ENCODE data around the gene AKR1B1.

Gene AKR1B1

GRCh38 chr7:134419085-134419484, 39.8 kb downstream of the AKR1B1 start:
- no peak for DNase-seq (ENCODE audit: low read depth in 2 of 2)

GRCh38 chr7:134415700-134416099, 43.2 kb downstream of the AKR1B1 start:
- DNase-seq (ENCODE audit: low read depth in 2 of 2), result no peak

- DNase-seq (ENCODE audit: low read depth in 2 of 2), result no peak
These were observed 44.8 kb downstream of the AKR1B1 start for GRCh38 chr7:134414109-134414508.

GRCh38 chr7:134407311-134407710, 51.6 kb downstream of the AKR1B1 start:
- DNase-seq (ENCODE audit: low read depth in 2 of 2), result no peak

DNA sequence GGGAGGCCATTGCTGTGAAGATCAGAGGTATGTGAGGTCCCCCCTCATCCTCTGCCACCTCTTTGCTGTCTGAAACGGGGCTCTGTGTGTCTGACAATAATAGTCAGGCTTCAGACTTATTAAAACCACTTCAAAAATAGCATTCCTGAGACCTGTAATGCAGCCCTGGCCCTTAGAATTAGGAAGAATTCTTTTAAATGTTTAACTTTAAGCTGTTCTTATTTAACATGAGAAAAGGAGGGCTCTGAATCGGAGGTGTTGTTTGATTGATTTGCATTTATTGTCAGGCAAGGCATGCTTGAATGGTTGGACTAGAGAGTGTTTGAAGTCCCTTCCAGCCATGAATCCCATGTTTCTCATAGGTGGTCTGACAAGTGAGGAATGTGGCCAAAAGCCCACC, 52.5 kb downstream of the AKR1B1 start:
- no peak for DNase-seq (ENCODE audit: low read depth in 2 of 2)

GRCh38 chr7:134405299-134405698, 53.6 kb downstream of the AKR1B1 start:
- DNase-seq (ENCODE audit: low read depth in 2 of 2), result no peak

GRCh38 chr7:134403062-134403461, 55.8 kb downstream of the AKR1B1 start:
- no peak for DNase-seq (ENCODE audit: low read depth in 2 of 2)

DNA sequence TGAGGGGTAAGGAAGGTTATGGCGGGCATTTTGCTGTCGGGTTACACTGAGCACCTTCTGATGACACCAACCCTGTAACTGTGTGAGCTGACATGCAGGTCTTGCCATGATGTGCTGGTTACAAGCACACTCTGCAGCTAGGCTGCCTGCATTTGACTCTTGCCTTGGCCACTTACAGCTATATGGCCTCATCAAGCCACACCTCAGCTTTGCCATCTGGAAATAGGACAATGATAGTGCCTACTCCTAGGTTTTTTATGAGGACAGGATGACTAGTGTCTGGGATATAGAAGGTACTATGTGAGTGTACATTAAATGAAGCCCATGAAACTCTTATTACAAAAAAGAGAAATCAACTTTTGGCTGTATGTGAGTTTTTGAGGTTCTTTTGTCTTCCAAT, 58.0 kb downstream of the AKR1B1 start:
- DNase-seq (ENCODE audit: low read depth in 2 of 2), result no peak

GRCh38 chr7:134396031-134396430, 62.9 kb downstream of the AKR1B1 start:
- no peak for DNase-seq (ENCODE audit: low read depth in 2 of 2)

- no peak for DNase-seq (ENCODE audit: low read depth in 2 of 2)
These were observed 63.3 kb downstream of the AKR1B1 start for GRCh38 chr7:134395604-134396003.

DNA sequence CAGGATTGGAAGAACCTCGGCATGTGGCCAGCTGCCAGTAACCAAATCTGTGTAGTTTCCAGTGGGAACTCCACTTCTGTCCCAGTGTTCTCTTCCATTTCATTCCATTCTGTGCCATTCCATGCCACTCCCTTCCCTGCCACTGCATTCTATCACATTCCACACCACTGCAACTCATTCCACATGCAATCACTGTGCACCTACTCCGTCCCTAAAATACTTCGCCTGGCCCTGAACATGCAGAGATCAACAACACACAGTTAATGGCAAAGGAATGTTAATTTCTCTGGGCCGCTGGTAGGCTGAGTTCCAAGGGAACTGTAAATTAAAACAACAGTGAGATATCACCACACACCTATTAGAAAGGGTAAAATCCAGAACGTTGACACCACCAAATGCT, 64.8 kb downstream of the AKR1B1 start:
- DNase-seq (ENCODE audit: low read depth in 2 of 2), result no peak

All from stimulated activated CD4-positive, alpha-beta T cell treated with anti-CD3 and anti-CD28 coated beads, Interleukin-1b, Interleukin-23, amount 100 ng/mL, for 1 hour (primary cell).